Neural crest cell (in vitro differentiated cells): ENCODE data around the gene BLVRA. TPM values are rescaled to one million over a fixed set of nuclear protein-coding genes. Genes with fewer than 3 reads are reported as not detected.

Source experiments
- DNase-seq: peaks from one replicate; pipeline ENCODE4 v3.0.0; 2021; ENCODE audit warnings: low read depth, mixed read lengths, low spot score
- H3K27ac Mint-ChIP-seq: one replicate; pipeline ENCODE4 v1.8.0; 2021; ENCODE audit warnings: mild to moderate bottlenecking, mixed read lengths; ENCODE audit not compliant: unreplicated experiment
- H3K27me3 Mint-ChIP-seq: 2 replicates; pipeline ENCODE4 v1.8.0; 2021; ENCODE audit warnings: low read depth, mild to moderate bottlenecking, mixed read lengths
- H3K36me3 Mint-ChIP-seq: 2 replicates; pipeline ENCODE4 v1.8.0; 2021; ENCODE audit warnings: low read depth, mild to moderate bottlenecking, mixed read lengths
- H3K4me1 Mint-ChIP-seq: 2 replicates; pipeline ENCODE4 v1.8.0; 2021; ENCODE audit warnings: mixed read lengths
- H3K4me3 Mint-ChIP-seq: one replicate; pipeline ENCODE4 v1.8.0; 2021; ENCODE audit warnings: mild to moderate bottlenecking, mixed read lengths
- H3K9me3 Mint-ChIP-seq: 2 replicates; pipeline ENCODE4 v1.8.0; 2021; ENCODE audit warnings: mixed read lengths
- CTCF ChIP-seq: fragments of 200-600 bp; sonication (generic); conservative IDR thresholded peaks from 2 replicates; pipeline ENCODE4 v1.5.0; 2021; ENCODE audit warnings: antibody characterized with exemption, mild to moderate bottlenecking
- total RNA-seq: library from RNA; stranded (reverse); gene quantifications from 2 replicates; pipeline ENCODE4 v1.2.1, GENCODE V29; 2021

The BLVRA gene
- total RNA-seq, 1 donor from 2014 or later = 31.3 TPM

GRCh38 chr7:43838201-43838658 lies 79.8 kb downstream of the BLVRA start:
- Mint-ChIP-seq H3K27ac (no peak overlapping the region), H3K9me3 (no peaks in the 10 kb centered on the region), H3K36me3 (no peaks in the 10 kb centered on the region), H3K4me1 (peaks cover 8% of the 10 kb centered on the region), H3K4me3 (no peak overlapping the region), H3K27me3 (peaks cover 12% of the 10 kb centered on the region)
- DNase-seq = no peak
- no peak for TF ChIP-seq CTCF

- Mint-ChIP-seq H3K9me3 (no peaks in the 10 kb centered on the region), H3K4me1 (peaks cover 8% of the 10 kb centered on the region)
- no peak for TF ChIP-seq CTCF
These were observed 84.8 kb downstream of the BLVRA start for GRCh38 chr7:43843296-43843695.

GRCh38 chr7:43844257-43844656 lies 85.8 kb downstream of the BLVRA start:
- H3K27me3 Mint-ChIP-seq = peaks cover 6% of the 10 kb centered on the region
- H3K36me3 Mint-ChIP-seq = no peaks in the 10 kb centered on the region
- H3K9me3 Mint-ChIP-seq = no peaks in the 10 kb centered on the region
- no peaks in the 10 kb centered on the region for H3K4me1 Mint-ChIP-seq
- no peak for DNase-seq
- no peak overlapping the region for H3K4me3 Mint-ChIP-seq
- no peak overlapping the region for H3K27ac Mint-ChIP-seq
- no peak for TF ChIP-seq CTCF

More at GRCh38 chr7:43843296-43843695, 84.8 kb downstream of the BLVRA start:
- H3K27me3 Mint-ChIP-seq = peaks cover 12% of the 10 kb centered on the region
- no peak overlapping the region for H3K4me3 Mint-ChIP-seq
- no peak overlapping the region for H3K27ac Mint-ChIP-seq
- no peak for DNase-seq
- no peaks in the 10 kb centered on the region for H3K36me3 Mint-ChIP-seq

GRCh38 chr7:43844662-43845061 lies 86.2 kb downstream of the BLVRA start:
- TF ChIP-seq CTCF = no peak

GRCh38 chr7:43847496-43847895 lies 89.0 kb downstream of the BLVRA start:
- DNase-seq = no peak
- H3K4me3 Mint-ChIP-seq = no peak overlapping the region
- no peaks in the 10 kb centered on the region for H3K9me3 Mint-ChIP-seq
- no peaks in the 10 kb centered on the region for H3K4me1 Mint-ChIP-seq
- H3K27me3 Mint-ChIP-seq = no peaks in the 10 kb centered on the region
- TF ChIP-seq CTCF = no peak
- H3K27ac Mint-ChIP-seq = no peak overlapping the region
- H3K36me3 Mint-ChIP-seq = no peaks in the 10 kb centered on the region

More at GRCh38 chr7:43844662-43845061, 86.2 kb downstream of the BLVRA start:
- Mint-ChIP-seq H3K4me1 (no peaks in the 10 kb centered on the region), H3K4me3 (no peak overlapping the region), H3K27me3 (peaks cover 6% of the 10 kb centered on the region), H3K27ac (no peak overlapping the region), H3K9me3 (no peaks in the 10 kb centered on the region), H3K36me3 (no peaks in the 10 kb centered on the region)
- DNase-seq = no peak

- no peaks in the 10 kb centered on the region for H3K27me3 Mint-ChIP-seq
- no peak for TF ChIP-seq CTCF
- no peaks in the 10 kb centered on the region for H3K4me1 Mint-ChIP-seq
- no peak for DNase-seq
- no peak overlapping the region for H3K27ac Mint-ChIP-seq
- H3K9me3 Mint-ChIP-seq = no peaks in the 10 kb centered on the region
- no peaks in the 10 kb centered on the region for H3K36me3 Mint-ChIP-seq
- H3K4me3 Mint-ChIP-seq = no peak overlapping the region
These were observed 90.6 kb downstream of the BLVRA start for GRCh38 chr7:43849047-43849446.
